PC-9 (cell line): ENCODE measurements around the gene TBX15. TPM values are rescaled to one million over a fixed set of nuclear protein-coding genes. Genes with fewer than 3 reads are reported as not detected.
A peak's percentile ranks its signal among the peaks of the same experiment; 100 is the strongest.

Source experiments
- BruUV-seq: library from RNA; stranded (reverse); fragments of 400-500 nt; replicated peaks from 2 replicates; lab custom pipeline; 2021; lab: Mats Ljungman, UMichigan
- CTCF ChIA-PET: fragments of 300-600 bp; sonication (Branson Sonifier 250); formaldehyde crosslinking; loops from one replicate; lab custom pipeline; 2022; ENCODE audit warnings: antibody characterized with exemption; lab: Charles Lee
- POLR2A ChIA-PET: fragments of 300-600 bp; sonication (Branson Sonifier 250); formaldehyde crosslinking; loops from one replicate; lab custom pipeline; 2022; ENCODE audit warnings: antibody characterized with exemption; ENCODE audit not compliant: unreplicated experiment; lab: Charles Lee
- DNase-seq, 2 experiments: peaks; one replicate each; pipeline versions ENCODE4 v3.0.0 to v3.0.0-alpha.2; 2015 to 2022; ENCODE audit warnings: mixed read lengths in 1 of 2
- H2AFZ ChIP-seq: fragments of 200-600 bp; sonication (generic); 2 replicates; pipeline ENCODE4 v1.8.1; 2017; ENCODE audit warnings: antibody characterized with exemption
- H3F3A ChIP-seq: fragments of 200-600 bp; sonication (generic); 2 replicates; pipeline ENCODE4 v1.8.1; 2017; ENCODE audit warnings: antibody characterized with exemption, mild to moderate bottlenecking, low read depth; ENCODE audit not compliant: insufficient read depth
- H3K27ac ChIP-seq: fragments of 200-600 bp; sonication (generic); 2 replicates; pipeline ENCODE4 v1.6.1; 2016; ENCODE audit warnings: mixed run types
- H3K27me3 ChIP-seq: fragments of 200-600 bp; sonication (generic); 2 replicates; pipeline ENCODE4 v1.6.1; 2016; ENCODE audit warnings: low read depth, mixed run types; ENCODE audit not compliant: insufficient read depth
- H3K36me3 ChIP-seq: fragments of 200-600 bp; sonication (generic); 2 replicates; pipeline ENCODE4 v1.6.1; 2016; ENCODE audit warnings: low read depth, mixed run types
- H3K4me1 ChIP-seq: fragments of 200-600 bp; sonication (generic); replicated peaks from 2 replicates; pipeline ENCODE4 v1.6.1; 2016; ENCODE audit warnings: mixed run types; ENCODE audit not compliant: insufficient read depth
- H3K4me2 ChIP-seq: fragments of 200-600 bp; sonication (generic); 2 replicates; pipeline ENCODE4 v1.6.1; 2017; ENCODE audit warnings: mixed run types
- H3K4me3 ChIP-seq: fragments of 200-600 bp; sonication (generic); 2 replicates; pipeline ENCODE4 v1.6.1; 2016; ENCODE audit warnings: mixed run types
- H3K79me2 ChIP-seq: fragments of 200-600 bp; sonication (generic); 2 replicates; pipeline ENCODE4 v1.6.1; 2017; ENCODE audit warnings: low read depth, mixed run types
- H3K9me2 ChIP-seq: fragments of 200-600 bp; sonication (generic); 2 replicates; pipeline ENCODE4 v1.8.1; 2017; ENCODE audit warnings: mild to moderate bottlenecking; ENCODE audit not compliant: insufficient read depth
- H3K9me3 ChIP-seq: fragments of 200-600 bp; sonication (generic); 2 replicates; pipeline ENCODE4 v1.8.1; 2016; ENCODE audit warnings: low read depth; ENCODE audit not compliant: insufficient read depth
- H4K20me1 ChIP-seq: fragments of 200-600 bp; sonication (generic); 2 replicates; pipeline ENCODE4 v1.8.1; 2017; ENCODE audit not compliant: insufficient read depth
- CTCF ChIP-seq: fragments of 200-600 bp; sonication (generic); conservative IDR thresholded peaks from 2 replicates; pipeline ENCODE4 v1.6.1; 2017; ENCODE audit warnings: mixed run types, antibody characterized with exemption, mild to moderate bottlenecking, moderate library complexity
- EZH2 ChIP-seq: fragments of 200-600 bp; sonication (generic); IDR thresholded peaks from 2 replicates; pipeline ENCODE4 v1.8.0; 2017; ENCODE audit warnings: antibody characterized with exemption, low read depth
- intact Hi-C: fragments of 100-400 bp; cut with micrococcal nuclease; formaldehyde crosslinking; loops from one replicate; pipeline ENCODE4 v1.10.0; 2022; ENCODE audit not compliant: unreplicated experiment
- total RNA-seq: library from RNA; stranded (reverse); gene quantifications from 2 replicates; pipeline ENCODE4 v1.2.3, GENCODE V29; 2021

TBX15 gene
- total RNA-seq, 1 experiment from 2014 or later = not detected

GRCh38 chr1:119012383-119012782 is 24.2 kb upstream of the TBX15 start:
- H3F3A ChIP-seq = no peaks in the 10 kb centered on the region
- peak in 1 of 2 experiments; percentile 45 for DNase-seq
- H3K27ac ChIP-seq = no peak overlapping the region
- no peak for TF ChIP-seq CTCF
- intact Hi-C loops = no loop called here
- no peak overlapping the region for H3K4me3 ChIP-seq
- H3K4me2 ChIP-seq = no peak overlapping the region
- no peaks in the 10 kb centered on the region for H3K9me3 ChIP-seq
- H3K79me2 ChIP-seq = no peaks in the 10 kb centered on the region
- no peaks in the 10 kb centered on the region for H3K27me3 ChIP-seq
- H4K20me1 ChIP-seq = no peaks in the 10 kb centered on the region
- POLR2A ChIA-PET = no interaction called here
- H3K4me1 ChIP-seq = no peaks in the 10 kb centered on the region
- no peaks in the 10 kb centered on the region for H3K36me3 ChIP-seq
- BruUV-seq = no TSS peak
- H2AFZ ChIP-seq = no peak overlapping the region
- no peaks in the 10 kb centered on the region for H3K9me2 ChIP-seq
- CTCF ChIA-PET = no interaction called here

GRCh38 chr1:119011706-119012105 is 23.6 kb upstream of the TBX15 start:
- Histone ChIP-seq H3K79me2 (no peaks in the 10 kb centered on the region), H3K4me2 (no peak overlapping the region), H3K4me1 (no peaks in the 10 kb centered on the region), H3K27ac (no peak overlapping the region), H3K36me3 (no peaks in the 10 kb centered on the region), H3K9me2 (no peaks in the 10 kb centered on the region), H3K4me3 (no peak overlapping the region), H3F3A (no peaks in the 10 kb centered on the region), H4K20me1 (no peaks in the 10 kb centered on the region), H3K27me3 (no peaks in the 10 kb centered on the region), H3K9me3 (no peaks in the 10 kb centered on the region), H2AFZ (no peak overlapping the region)
- BruUV-seq = no TSS peak
- ChIA-PET POLR2A (no interaction called here), CTCF (no interaction called here)
- TF ChIP-seq CTCF = no peak
- TF ChIP-seq EZH2 = no peak
- no peak for DNase-seq
- intact Hi-C loops = no loop called here

GRCh38 chr1:119011116-119011515 is 23.0 kb upstream of the TBX15 start:
- Histone ChIP-seq H4K20me1 (no peaks in the 10 kb centered on the region), H3K9me3 (no peaks in the 10 kb centered on the region), H3K4me2 (no peak overlapping the region), H3F3A (no peaks in the 10 kb centered on the region), H3K4me3 (no peak overlapping the region), H3K79me2 (no peaks in the 10 kb centered on the region), H3K4me1 (no peaks in the 10 kb centered on the region), H3K27me3 (no peaks in the 10 kb centered on the region), H2AFZ (no peak overlapping the region), H3K27ac (no peak overlapping the region), H3K9me2 (no peaks in the 10 kb centered on the region), H3K36me3 (no peaks in the 10 kb centered on the region)
- no TSS peak for BruUV-seq
- ChIA-PET CTCF (no interaction called here), POLR2A (no interaction called here)
- DNase-seq = no peak
- no peak for TF ChIP-seq CTCF
- TF ChIP-seq EZH2 = no peak
- intact Hi-C loops = no loop called here
